SK-N-MC (cell line): ENCODE results near the gene UTP11.

Experiments used
- EZH2 ChIP-seq: fragments of 200-600 bp; sonication (generic); IDR thresholded peaks from one replicate; pipeline ENCODE4 v1.6.1; 2017; ENCODE audit warnings: antibody characterized with exemption
- FOXP2 ChIP-seq: optimal IDR thresholded peaks from 2 replicates; pipeline ENCODE3; 2011; ENCODE audit warnings: mild to moderate bottlenecking, moderate library complexity; ENCODE audit not compliant: insufficient read depth; ENCODE audit errors: extremely low read length, control extremely low read depth
- POLR2AphosphoS5 ChIP-seq: IDR thresholded peaks from 2 replicates; pipeline ENCODE4 v1.6.1; 2012; ENCODE audit warnings: mild to moderate bottlenecking, low read depth, low read length, borderline replicate concordance

DNA sequence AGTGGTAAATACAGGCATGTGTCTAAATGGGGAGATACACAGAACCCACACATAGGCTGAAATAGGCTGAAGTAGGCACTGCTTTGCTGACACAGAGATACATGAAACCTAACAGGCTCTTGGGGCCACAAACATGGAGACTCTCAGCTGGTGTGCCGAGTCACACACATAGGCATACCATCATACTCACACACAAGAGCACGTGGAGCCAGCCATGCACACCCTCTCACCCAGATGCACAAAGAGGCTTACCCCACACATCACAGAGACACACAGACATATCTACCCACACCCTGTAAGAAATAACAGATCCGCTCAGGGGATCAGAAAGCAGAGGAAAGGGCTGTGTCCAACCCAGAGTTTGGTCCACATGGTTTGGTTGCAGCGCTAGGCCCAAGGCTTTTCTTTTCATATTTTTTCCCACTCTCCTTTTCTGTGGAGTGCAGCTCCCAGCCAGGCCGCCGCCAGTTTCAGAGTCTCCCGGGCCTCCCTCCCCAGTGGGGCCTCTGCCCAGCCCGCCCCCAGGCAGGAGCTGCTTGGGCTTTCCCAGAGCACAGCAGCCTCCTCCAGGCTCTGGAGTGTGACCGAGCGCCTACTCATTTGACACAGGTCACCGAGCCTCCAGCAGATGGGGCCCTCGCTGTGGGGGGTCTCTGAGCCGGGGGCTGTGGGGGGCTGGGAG lies 38.0 kb downstream of the UTP11 start:
- TF ChIP-seq EZH2: no peak
- TF ChIP-seq POLR2AphosphoS5: no peak
- TF ChIP-seq FOXP2: no peak
